B cell (primary cell): Measurements from ENCODE around the gene RTN4. TPM values are rescaled to one million over a fixed set of nuclear protein-coding genes. Genes with fewer than 3 reads are reported as not detected.

Source experiments
- ATAC-seq: fragments of 200-7000 bp; cut with Tn5 transposase; one replicate; pipeline ENCODE4 v1.10.0; 2021; ENCODE audit warnings: low read depth, mild to moderate bottlenecking, moderate number of reproducible peaks, moderate library complexity
- CTCF ChIA-PET: fragments of 350-600 bp; sonication (Branson Sonifier 250); formaldehyde crosslinking; loops from one replicate; lab custom pipeline; 2021; ENCODE audit warnings: antibody characterized with exemption, inconsistent platforms; lab: Charles Lee
- POLR2A ChIA-PET: fragments of 350-600 bp; sonication (Branson Sonifier 250); formaldehyde crosslinking; loops from one replicate; lab custom pipeline; 2021; ENCODE audit warnings: antibody characterized with exemption; lab: Charles Lee
- DNase-seq: peaks from one replicate; pipeline ENCODE4 v3.0.0; 2013
- H2AFZ ChIP-seq: 2 replicates; pipeline ENCODE4 v1.6.1; 2012; ENCODE audit warnings: mild to moderate bottlenecking, low read depth, low read length; ENCODE audit not compliant: insufficient read depth, poor library complexity, severe bottlenecking
- H3K27ac ChIP-seq, 2 donors: 1 replicate in 1 of 2; 2 replicates in 1 of 2; pipeline ENCODE4 v1.5.1; 2012 to 2013; ENCODE audit warnings: low read length in 2 of 2, mild to moderate bottlenecking in 2 of 2, moderate library complexity in 1 of 2
- H3K27me3 ChIP-seq, 4 experiments: fragments of 200-600 bp in 1 of 4; sonication (generic) in 1 of 4; replicated peaks in 1 of 4; 1 replicate in 2 of 4; 2 replicates in 2 of 4; pipeline versions ENCODE4 v1.6.1 to v1.7.0; 2013 to 2016; ENCODE audit warnings: low read length in 3 of 4, mild to moderate bottlenecking in 2 of 4, mixed read lengths in 1 of 4, moderate library complexity in 1 of 4; ENCODE audit not compliant: insufficient read depth in 4 of 4, control insufficient read depth in 3 of 4; ENCODE audit errors: control extremely low read depth in 1 of 4
- H3K36me3 ChIP-seq, 2 experiments: replicated peaks in 1 of 2; 1 replicate in 1 of 2; 2 replicates in 1 of 2; pipeline versions ENCODE4 v1.6.1 to v1.7.1; 2013; ENCODE audit warnings: low read length in 1 of 2; ENCODE audit not compliant: insufficient read depth in 2 of 2, control insufficient read depth in 1 of 2; ENCODE audit errors: control extremely low read depth in 1 of 2, extremely low read depth in 1 of 2
- H3K4me1 ChIP-seq, 2 donors: fragments of 200-600 bp in 1 of 2; sonication (generic) in 1 of 2; 1 replicate in 1 of 2; 2 replicates in 1 of 2; pipeline versions ENCODE4 v1.5.1 to v1.6.1; 2013 to 2017; ENCODE audit warnings: low read length in 2 of 2; ENCODE audit not compliant: control insufficient read depth in 2 of 2, insufficient read depth in 2 of 2
- H3K4me2 ChIP-seq: replicated peaks from 2 replicates; pipeline ENCODE3; 2012; ENCODE audit warnings: mild to moderate bottlenecking, low read depth, low read length; ENCODE audit not compliant: poor library complexity, severe bottlenecking
- H3K4me3 ChIP-seq, 5 experiments: fragments of 200-600 bp in 1 of 5; sonication (generic) in 1 of 5; 1 replicate in 3 of 5; 2 replicates in 2 of 5; pipeline versions ENCODE4 v1.5.1 to v1.7.0; 2011 to 2016; ENCODE audit warnings: low read length in 4 of 5, mild to moderate bottlenecking in 4 of 5, low read depth in 2 of 5, control low read depth in 1 of 5, moderate library complexity in 1 of 5; ENCODE audit not compliant: insufficient read depth in 1 of 5; ENCODE audit errors: control extremely low read depth in 1 of 5, extremely low read depth in 1 of 5
- H3K79me2 ChIP-seq: fragments of 200-600 bp; sonication (generic); one replicate; pipeline ENCODE4 v1.6.0; 2016; ENCODE audit warnings: low read length; ENCODE audit not compliant: control insufficient read depth, insufficient read depth
- H3K9ac ChIP-seq: fragments of 200-600 bp; sonication (generic); 2 replicates; pipeline ENCODE4 v1.6.1; 2017; ENCODE audit warnings: mild to moderate bottlenecking, low read length, moderate library complexity
- H3K9me3 ChIP-seq, 3 donors: one replicate each; pipeline versions ENCODE4 v1.6.1 to v1.7.1; 2013; ENCODE audit warnings: low read length in 2 of 3; ENCODE audit not compliant: control insufficient read depth in 2 of 3, insufficient read depth in 1 of 3; ENCODE audit errors: control extremely low read depth in 1 of 3
- H4K20me1 ChIP-seq: 2 replicates; pipeline ENCODE4 v1.6.0; 2012; ENCODE audit warnings: mild to moderate bottlenecking, low read length; ENCODE audit not compliant: insufficient read depth, control insufficient read depth, poor library complexity, severe bottlenecking
- H3K27ac Mint-ChIP-seq: one replicate; pipeline ENCODE4 v1.8.0; 2021; ENCODE audit warnings: mixed read lengths
- H3K27me3 Mint-ChIP-seq: one replicate; pipeline ENCODE4 v1.8.0; 2021; ENCODE audit warnings: mixed read lengths
- H3K4me1 Mint-ChIP-seq: one replicate; pipeline ENCODE4 v1.8.0; 2021; ENCODE audit warnings: mixed read lengths
- H3K4me3 Mint-ChIP-seq: one replicate; pipeline ENCODE4 v1.8.0; 2021; ENCODE audit warnings: mixed read lengths
- H3K9me3 Mint-ChIP-seq: one replicate; pipeline ENCODE4 v1.8.0; 2022; ENCODE audit warnings: mixed read lengths; ENCODE audit not compliant: insufficient read depth
- CTCF ChIP-seq: fragments of 200-600 bp; IDR thresholded peaks from one replicate; pipeline ENCODE4 v1.8.0; 2022; ENCODE audit warnings: antibody characterized with exemption, mild to moderate bottlenecking
- EZH2 ChIP-seq: IDR thresholded peaks from 2 replicates; pipeline ENCODE4 v1.6.1; 2012; ENCODE audit warnings: borderline replicate concordance, low read depth, mild to moderate bottlenecking, moderate library complexity, low read length; ENCODE audit not compliant: insufficient read depth, poor library complexity, severe bottlenecking
- WGBS: methylation state at CpG from one replicate; pipeline ENCODE4 v1.1.5; 2013; ENCODE audit warnings: missing lambda C conversion rate; ENCODE audit not compliant: insufficient coverage; 5-methylcytosine and 5-hydroxymethylcytosine counted together
- intact Hi-C: fragments of 100-400 bp; cut with micrococcal nuclease; formaldehyde crosslinking; loops from one replicate; pipeline ENCODE4 v1.10.0; 2022
- polyA plus RNA-seq: library from polyadenylated mRNA; depleted of rRNA; stranded (reverse); fragments of >200 nt; gene quantifications from 2 replicates; pipeline ENCODE4 v1.2.3, GENCODE V29; 2012
- total RNA-seq, 2 donors: library from RNA; stranded (reverse); fragments of 120-200 nt in 1 of 2; gene quantifications; 1 replicate in 1 of 2; 2 replicates in 1 of 2; pipeline versions ENCODE4 v1.2.3 to v1.2.4, GENCODE V29; 2013 to 2022

The RTN4 gene
- total and polyA plus RNA-seq, 2 donors (not counting 1 experiment from before 2014, with no cell fraction given) = 30.8 to 65.9 TPM

- CTCF ChIA-PET = interaction anchor here (2.0 kb wide), 1 partner anchor 191 kb away, joined by 4 read pairs; no protein-coding TSS in a partner anchor
- intact Hi-C loops = no loop called here
Measured at GRCh38 chr2:54975598-54976492, 74.4 kb downstream of the RTN4 start.

More at GRCh38 chr2:54975598-54976492, 74.4 kb downstream of the RTN4 start:
- H3K27ac Mint-ChIP-seq = peak overlapping the region; percentile 65
- POLR2A ChIA-PET = no interaction called here
- peaks cover 0 to 21% of the 10 kb centered on the region in 2 experiments for H3K36me3 ChIP-seq
- no peak overlapping the region for H3K4me2 ChIP-seq
- no peaks in the 10 kb centered on the region for H3K27me3 Mint-ChIP-seq
- no peak overlapping the region for H3K4me3 ChIP-seq
- H2AFZ ChIP-seq = no peak overlapping the region
- H3K9ac ChIP-seq = no peak overlapping the region
- H3K9me3 ChIP-seq = no peaks in the 10 kb centered on the region
- H3K4me1 ChIP-seq = peaks cover 0 to 6% of the 10 kb centered on the region in 2 donors
- no peak for ATAC-seq
- peaks cover 28% of the 10 kb centered on the region for H3K4me1 Mint-ChIP-seq
- 100% methylated on average over 2 of the region's 4 CpGs for WGBS
- no peak for DNase-seq
- no peak overlapping the region for H3K4me3 Mint-ChIP-seq
- no peaks in the 10 kb centered on the region for H3K9me3 Mint-ChIP-seq
- H3K27ac ChIP-seq = no peak overlapping the region
- no peaks in the 10 kb centered on the region for H3K27me3 ChIP-seq
- peaks cover 5% of the 10 kb centered on the region for H3K79me2 ChIP-seq
- peaks cover 5% of the 10 kb centered on the region for H4K20me1 ChIP-seq
- no peak for TF ChIP-seq CTCF
- no peak for TF ChIP-seq EZH2
